Endothelial cell of umbilical vein (primary cell): Measurements from ENCODE around the gene C10orf71. TPM values are rescaled to one million over a fixed set of nuclear protein-coding genes. Genes with fewer than 3 reads are reported as not detected.

Source experiments
- BruUV-seq: library from RNA; stranded (reverse); fragments of 400-500 nt; replicated peaks from 2 replicates; lab custom pipeline; 2021; lab: Mats Ljungman, UMichigan
- CTCF ChIA-PET: fragments of 300-600, 350-600 bp; sonication (Branson Sonifier 250); formaldehyde crosslinking; loops from one replicate; lab custom pipeline; 2021; ENCODE audit warnings: antibody characterized with exemption, inconsistent platforms; lab: Charles Lee
- POLR2A ChIA-PET: fragments of 300-600, 350-600 bp; sonication (Branson Sonifier 250); formaldehyde crosslinking; loops from one replicate; lab custom pipeline; 2021; ENCODE audit warnings: antibody characterized with exemption, inconsistent platforms; lab: Charles Lee
- DNase-seq: peaks from one replicate; pipeline ENCODE4 v3.0.0-alpha.2; 2011; ENCODE audit warnings: low read depth, low spot score
- FAIRE-seq: peaks from 2 replicates; lab custom pipeline; 2011; peaks lifted over from hg19 to GRCh38; lab: Jason Lieb, UNC
- H2AFZ ChIP-seq: 2 replicates; pipeline ENCODE4 v1.6.0; 2012; ENCODE audit warnings: low read depth, low read length, control low read depth, inconsistent platforms
- H3K27ac ChIP-seq: 2 replicates; pipeline ENCODE4 v1.5.1; 2011; ENCODE audit warnings: low read depth, mild to moderate bottlenecking, control low read depth, low read length, moderate library complexity; ENCODE audit not compliant: insufficient read depth
- H3K27me3 ChIP-seq, 2 experiments: 2 replicates each; pipeline versions ENCODE4 v1.6.0 to v1.6.1; 2011; ENCODE audit warnings: low read length in 2 of 2, mixed read lengths in 1 of 2; ENCODE audit not compliant: control insufficient read depth in 2 of 2, insufficient read depth in 2 of 2
- H3K36me3 ChIP-seq, 2 experiments: 2 replicates in 1 of 2; 3 replicates in 1 of 2; pipeline ENCODE4 v1.5.1; 2011; ENCODE audit warnings: low read length in 2 of 2, mild to moderate bottlenecking in 1 of 2, moderate library complexity in 1 of 2; ENCODE audit not compliant: control insufficient read depth in 2 of 2, insufficient read depth in 2 of 2; ENCODE audit errors: extremely low read depth in 1 of 2
- H3K4me1 ChIP-seq: 3 replicates; pipeline ENCODE4 v1.5.1; 2011; ENCODE audit warnings: mild to moderate bottlenecking, low read length; ENCODE audit not compliant: control insufficient read depth, insufficient read depth; ENCODE audit errors: extremely low read depth
- H3K4me2 ChIP-seq: 2 replicates; pipeline ENCODE4 v1.6.1; 2011; ENCODE audit warnings: low read length, control low read depth, mixed read lengths; ENCODE audit not compliant: insufficient read depth
- H3K4me3 ChIP-seq, 3 experiments: fragments of 200-600 bp in 1 of 3; sonication (generic), shearing (Covaris generic) in 1 of 3; replicated peaks in 1 of 3; 2 replicates each; pipeline ENCODE4 v1.5.1; 2011 to 2016; ENCODE audit warnings: control low read depth in 3 of 3, low read length in 3 of 3, mild to moderate bottlenecking in 2 of 3, inconsistent platforms in 1 of 3, low read depth in 1 of 3, moderate library complexity in 1 of 3; ENCODE audit not compliant: insufficient read depth in 1 of 3
- H3K79me2 ChIP-seq: 2 replicates; pipeline ENCODE4 v1.6.0; 2012; ENCODE audit warnings: low read length, inconsistent platforms; ENCODE audit not compliant: control insufficient read depth, insufficient read depth
- H3K9ac ChIP-seq: replicated peaks from 2 replicates; pipeline ENCODE3; 2011; ENCODE audit warnings: low read length, control low read depth; ENCODE audit not compliant: insufficient read depth; ENCODE audit errors: extremely low read depth
- H3K9me1 ChIP-seq: replicated peaks from 3 replicates; pipeline ENCODE4 v1.6.0; 2011; ENCODE audit warnings: mild to moderate bottlenecking, low read length; ENCODE audit not compliant: control insufficient read depth, insufficient read depth; ENCODE audit errors: extremely low read depth
- H3K9me3 ChIP-seq: replicated peaks from 2 replicates; pipeline ENCODE4 v1.5.1; 2012; ENCODE audit warnings: low read length, inconsistent platforms; ENCODE audit not compliant: control insufficient read depth, insufficient read depth
- H4K20me1 ChIP-seq: replicated peaks from 2 replicates; pipeline ENCODE3; 2011; ENCODE audit warnings: mild to moderate bottlenecking, low read length; ENCODE audit not compliant: control insufficient read depth, insufficient read depth; ENCODE audit errors: extremely low read depth
- CTCF ChIP-seq, 2 donors: IDR thresholded peaks; 1 replicate in 1 of 2; 2 replicates in 1 of 2; pipeline ENCODE4 v1.5.1; 2011; ENCODE audit warnings: low read length in 2 of 2, mild to moderate bottlenecking in 2 of 2, moderate library complexity in 2 of 2, control low read depth in 1 of 2, inconsistent platforms in 1 of 2, low read depth in 1 of 2; ENCODE audit not compliant: insufficient read depth in 1 of 2; ENCODE audit errors: extremely low read depth in 1 of 2
- EZH2 ChIP-seq: IDR thresholded peaks from 2 replicates; pipeline ENCODE4 v1.6.1; 2012; ENCODE audit warnings: borderline replicate concordance, low read depth, mild to moderate bottlenecking, moderate library complexity, low read length, inconsistent platforms; ENCODE audit not compliant: severe bottlenecking
- FOS ChIP-seq: IDR thresholded peaks from 2 replicates; pipeline ENCODE4 v1.6.1; 2011; ENCODE audit warnings: mild to moderate bottlenecking, low read length, moderate library complexity, borderline replicate concordance; ENCODE audit not compliant: insufficient read depth
- JUN ChIP-seq: IDR thresholded peaks from 2 replicates; pipeline ENCODE4 v1.6.1; 2011; ENCODE audit warnings: borderline replicate concordance, low read depth; ENCODE audit not compliant: insufficient read length, insufficient read depth
- MAX ChIP-seq: IDR thresholded peaks from 2 replicates; pipeline ENCODE4 v1.6.1; 2011; ENCODE audit not compliant: insufficient read depth, insufficient read length
- POLR2A ChIP-seq: IDR thresholded peaks from 2 replicates; pipeline ENCODE4 v1.6.1; 2012; ENCODE audit warnings: low read depth, mild to moderate bottlenecking, control low read depth, low read length
- POLR2AphosphoS5 ChIP-seq: IDR thresholded peaks from 2 replicates; pipeline ENCODE4 v1.6.1; 2012; ENCODE audit warnings: low read depth, mild to moderate bottlenecking, control low read depth, low read length, moderate library complexity; ENCODE audit not compliant: insufficient read depth
- dilution Hi-C: fragments of 300-500 bp; cut with MboI; formaldehyde crosslinking; loops from one replicate; pipeline ENCODE4 v1.15.0; 2019; ENCODE audit warnings: low sequenced_read_pairs; ENCODE audit not compliant: extremely low pct_ligation_motif_present
- intact Hi-C: fragments of 100-400 bp; cut with micrococcal nuclease; formaldehyde crosslinking; loops from one replicate; pipeline ENCODE4 v1.10.0; 2022
- polyA plus RNA-seq, 4 experiments: library from polyadenylated mRNA; depleted of rRNA in 3 of 4; stranded (reverse) in 3 of 4; unstranded in 1 of 4; fragments of >200 nt; gene quantifications; 2 replicates each; pipeline versions ENCODE4 v1.2.1 to v1.2.3, GENCODE V29; 2011 to 2012; ENCODE audit warnings: missing spikeins in 1 of 4
- total RNA-seq: library from RNA; stranded (reverse); gene quantifications from 2 replicates; pipeline ENCODE4 v1.2.3, GENCODE V29; 2021

Gene C10orf71
- total and polyA plus RNA-seq, 2 donors (not counting 3 experiments of a cell fraction or from before 2014, with no cell fraction given) = not detected

GRCh38 chr10:49281461-49281860 is 17.5 kb upstream of the C10orf71 start:
- Histone ChIP-seq H4K20me1 (no peaks in the 10 kb centered on the region), H3K79me2 (no peaks in the 10 kb centered on the region), H3K27me3 (no peaks in the 10 kb centered on the region), H3K4me3 (no peak overlapping the region), H3K36me3 (no peaks in the 10 kb centered on the region), H3K9me3 (no peaks in the 10 kb centered on the region), H3K27ac (no peak overlapping the region), H2AFZ (no peak overlapping the region), H3K9me1 (no peaks in the 10 kb centered on the region), H3K4me1 (no peaks in the 10 kb centered on the region), H3K9ac (no peak overlapping the region), H3K4me2 (no peak overlapping the region)
- CTCF ChIA-PET = interaction anchor here (1.4 kb wide), 1 partner anchor 244 kb away, joined by 3 read pairs; no protein-coding TSS in a partner anchor
- BruUV-seq = no TSS peak
- peak; percentile 23 to 27 for TF ChIP-seq CTCF (IDR thresholded peaks at IDR 0.05; ENCODE audit: extremely low read depth in 1 of 2, insufficient read depth in 1 of 2, low read depth in 1 of 2, low read length in 2 of 2)
- TF ChIP-seq POLR2AphosphoS5 = no peak
- no peak for TF ChIP-seq EZH2
- no peak for TF ChIP-seq JUN
- no peak for TF ChIP-seq POLR2A
- no peak for TF ChIP-seq FOS
- TF ChIP-seq MAX = no peak
- POLR2A ChIA-PET = no interaction called here
- intact Hi-C loops = no loop called here
- DNase-seq (no peak), FAIRE-seq (no peak)
- dilution Hi-C loops = no loop called here
